Panc1 (cell line): ENCODE results near the gene AAMDC. TPM values are rescaled to one million over a fixed set of nuclear protein-coding genes. Genes with fewer than 3 reads are reported as not detected.
A peak's percentile ranks its signal among the peaks of the same experiment; 100 is the strongest.

Experiments used
- ATAC-seq: fragments of 200-7000 bp; cut with Tn5 transposase; 2 replicates; pipeline ENCODE4 v1.9.1; 2020; ENCODE audit warnings: mild to moderate bottlenecking, moderate library complexity
- BruUV-seq: library from RNA; stranded (reverse); fragments of 400-500 nt; replicated peaks from 2 replicates; lab custom pipeline; 2021; lab: Mats Ljungman, UMichigan
- CTCF ChIA-PET: fragments of 300-600 bp; sonication (Branson Sonifier 250); formaldehyde crosslinking; loops from one replicate; lab custom pipeline; 2022; ENCODE audit warnings: antibody characterized with exemption; lab: Charles Lee
- POLR2A ChIA-PET: fragments of 300-600 bp; sonication (Branson Sonifier 250); formaldehyde crosslinking; loops from one replicate; lab custom pipeline; 2022; ENCODE audit warnings: antibody characterized with exemption; lab: Charles Lee
- DNase-seq: peaks from one replicate; pipeline ENCODE4 v3.0.0-alpha.2; 2010; ENCODE audit warnings: low read depth, low spot score
- H3K27ac ChIP-seq: 2 replicates; pipeline ENCODE4 v1.5.1; 2011; ENCODE audit warnings: mild to moderate bottlenecking, low read length, inconsistent platforms
- H3K27me3 ChIP-seq: fragments of 200-500 bp; sonication (Bioruptor generic); 2 replicates; pipeline ENCODE4 v1.6.0; 2014; ENCODE audit warnings: low read length, inconsistent platforms; ENCODE audit not compliant: control insufficient read depth, insufficient read depth
- H3K36me3 ChIP-seq: fragments of 200-500 bp; sonication (Bioruptor generic); 2 replicates; pipeline ENCODE4 v1.5.1; 2014; ENCODE audit warnings: inconsistent platforms, mild to moderate bottlenecking, low read length, moderate library complexity; ENCODE audit not compliant: control insufficient read depth, insufficient read depth
- H3K4me1 ChIP-seq: 2 replicates; pipeline ENCODE4 v1.5.1; 2011; ENCODE audit warnings: inconsistent platforms, mild to moderate bottlenecking, low read length, moderate library complexity; ENCODE audit not compliant: control insufficient read depth, insufficient read depth
- H3K4me3 ChIP-seq, 2 experiments: 2 replicates each; pipeline ENCODE4 v1.5.1; 2011 to 2012; ENCODE audit warnings: low read depth in 2 of 2, low read length in 2 of 2, mild to moderate bottlenecking in 2 of 2, inconsistent platforms in 1 of 2, moderate library complexity in 1 of 2
- H3K9me3 ChIP-seq: fragments of 200-500 bp; sonication (Bioruptor generic); 2 replicates; pipeline ENCODE4 v1.5.1; 2014; ENCODE audit warnings: low read depth, mild to moderate bottlenecking, inconsistent platforms, low read length, moderate library complexity; ENCODE audit not compliant: control insufficient read depth, insufficient read depth
- POLR2AphosphoS5 ChIP-seq: IDR thresholded peaks from 2 replicates; pipeline ENCODE4 v1.6.1; 2012; ENCODE audit warnings: mild to moderate bottlenecking, low read depth, low read length, moderate library complexity
- SIN3A ChIP-seq: IDR thresholded peaks from 2 replicates; pipeline ENCODE4 v1.6.1; 2012; ENCODE audit warnings: low read depth, mild to moderate bottlenecking, low read length, moderate library complexity, borderline replicate concordance; ENCODE audit not compliant: insufficient read depth
- TCF7L2 ChIP-seq: IDR thresholded peaks from 2 replicates; pipeline ENCODE4 v1.6.1; 2011; ENCODE audit warnings: mild to moderate bottlenecking, low read depth, low read length, inconsistent platforms
- in situ Hi-C: cut with HindIII; loops from 2 replicates; pipeline ENCODE4 v1.10.0; 2016; ENCODE audit warnings: low sequenced_read_pairs, low pct_unique_long_range_greater_than_20kb
- intact Hi-C: fragments of 100-400 bp; cut with micrococcal nuclease; formaldehyde crosslinking; loops from one replicate; pipeline ENCODE4 v1.10.0; 2022; ENCODE audit not compliant: unreplicated experiment
- total RNA-seq: library from RNA; stranded (reverse); gene quantifications from one replicate; pipeline ENCODE4 v1.2.1, GENCODE V29; 2021; ENCODE audit not compliant: unreplicated experiment
- TF ChIP-seq, protein P1 (sequence below), 2 experiments: IDR thresholded peaks; 2 replicates each; pipeline ENCODE4 v1.6.1; 2011 to 2012; ENCODE audit warnings: low read depth in 2 of 2, control low read depth in 1 of 2, low read length in 1 of 2, mild to moderate bottlenecking in 1 of 2, moderate library complexity in 1 of 2; ENCODE audit not compliant: insufficient read depth in 1 of 2
- TF ChIP-seq, protein P2 (sequence below): fragments of 450-650 bp; IDR thresholded peaks from 2 replicates; pipeline ENCODE4 v1.5.1; 2017; ENCODE audit warnings: mild to moderate bottlenecking

The AAMDC gene
- total RNA-seq, 1 experiment from 2014 or later: 52.7 TPM

- DNase-seq: no peak
- no peak for ATAC-seq
- Histone ChIP-seq H3K27ac (no peak overlapping the region), H3K9me3 (no peaks in the 10 kb centered on the region; the same call in 1 of the 2 replicates), H3K4me1 (no peaks in the 10 kb centered on the region), H3K4me3 (no peak overlapping the region), H3K36me3 (no peaks in the 10 kb centered on the region), H3K27me3 (no peaks in the 10 kb centered on the region)
- CTCF ChIA-PET: no interaction called here
- BruUV-seq: TSS peak; percentile 10
- POLR2A ChIA-PET: no interaction called here
- intact Hi-C loops (no loop called here), in situ Hi-C loops (no loop called here)
- TF ChIP-seq POLR2AphosphoS5 (no peak), SIN3A (no peak), TCF7L2 (no peak)
- TF ChIP-seq, protein P1, sequence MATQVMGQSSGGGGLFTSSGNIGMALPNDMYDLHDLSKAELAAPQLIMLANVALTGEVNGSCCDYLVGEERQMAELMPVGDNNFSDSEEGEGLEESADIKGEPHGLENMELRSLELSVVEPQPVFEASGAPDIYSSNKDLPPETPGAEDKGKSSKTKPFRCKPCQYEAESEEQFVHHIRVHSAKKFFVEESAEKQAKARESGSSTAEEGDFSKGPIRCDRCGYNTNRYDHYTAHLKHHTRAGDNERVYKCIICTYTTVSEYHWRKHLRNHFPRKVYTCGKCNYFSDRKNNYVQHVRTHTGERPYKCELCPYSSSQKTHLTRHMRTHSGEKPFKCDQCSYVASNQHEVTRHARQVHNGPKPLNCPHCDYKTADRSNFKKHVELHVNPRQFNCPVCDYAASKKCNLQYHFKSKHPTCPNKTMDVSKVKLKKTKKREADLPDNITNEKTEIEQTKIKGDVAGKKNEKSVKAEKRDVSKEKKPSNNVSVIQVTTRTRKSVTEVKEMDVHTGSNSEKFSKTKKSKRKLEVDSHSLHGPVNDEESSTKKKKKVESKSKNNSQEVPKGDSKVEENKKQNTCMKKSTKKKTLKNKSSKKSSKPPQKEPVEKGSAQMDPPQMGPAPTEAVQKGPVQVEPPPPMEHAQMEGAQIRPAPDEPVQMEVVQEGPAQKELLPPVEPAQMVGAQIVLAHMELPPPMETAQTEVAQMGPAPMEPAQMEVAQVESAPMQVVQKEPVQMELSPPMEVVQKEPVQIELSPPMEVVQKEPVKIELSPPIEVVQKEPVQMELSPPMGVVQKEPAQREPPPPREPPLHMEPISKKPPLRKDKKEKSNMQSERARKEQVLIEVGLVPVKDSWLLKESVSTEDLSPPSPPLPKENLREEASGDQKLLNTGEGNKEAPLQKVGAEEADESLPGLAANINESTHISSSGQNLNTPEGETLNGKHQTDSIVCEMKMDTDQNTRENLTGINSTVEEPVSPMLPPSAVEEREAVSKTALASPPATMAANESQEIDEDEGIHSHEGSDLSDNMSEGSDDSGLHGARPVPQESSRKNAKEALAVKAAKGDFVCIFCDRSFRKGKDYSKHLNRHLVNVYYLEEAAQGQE (IDR thresholded peaks at IDR 0.05; ENCODE audit: insufficient read depth in 1 of 2, low read depth in 2 of 2, low read length in 1 of 2): no peak
- TF ChIP-seq, protein P2, sequence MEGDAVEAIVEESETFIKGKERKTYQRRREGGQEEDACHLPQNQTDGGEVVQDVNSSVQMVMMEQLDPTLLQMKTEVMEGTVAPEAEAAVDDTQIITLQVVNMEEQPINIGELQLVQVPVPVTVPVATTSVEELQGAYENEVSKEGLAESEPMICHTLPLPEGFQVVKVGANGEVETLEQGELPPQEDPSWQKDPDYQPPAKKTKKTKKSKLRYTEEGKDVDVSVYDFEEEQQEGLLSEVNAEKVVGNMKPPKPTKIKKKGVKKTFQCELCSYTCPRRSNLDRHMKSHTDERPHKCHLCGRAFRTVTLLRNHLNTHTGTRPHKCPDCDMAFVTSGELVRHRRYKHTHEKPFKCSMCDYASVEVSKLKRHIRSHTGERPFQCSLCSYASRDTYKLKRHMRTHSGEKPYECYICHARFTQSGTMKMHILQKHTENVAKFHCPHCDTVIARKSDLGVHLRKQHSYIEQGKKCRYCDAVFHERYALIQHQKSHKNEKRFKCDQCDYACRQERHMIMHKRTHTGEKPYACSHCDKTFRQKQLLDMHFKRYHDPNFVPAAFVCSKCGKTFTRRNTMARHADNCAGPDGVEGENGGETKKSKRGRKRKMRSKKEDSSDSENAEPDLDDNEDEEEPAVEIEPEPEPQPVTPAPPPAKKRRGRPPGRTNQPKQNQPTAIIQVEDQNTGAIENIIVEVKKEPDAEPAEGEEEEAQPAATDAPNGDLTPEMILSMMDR: no peak
Measured at GRCh38 chr11:77791301-77791700, 29.6 kb upstream of the AAMDC start.

DNA sequence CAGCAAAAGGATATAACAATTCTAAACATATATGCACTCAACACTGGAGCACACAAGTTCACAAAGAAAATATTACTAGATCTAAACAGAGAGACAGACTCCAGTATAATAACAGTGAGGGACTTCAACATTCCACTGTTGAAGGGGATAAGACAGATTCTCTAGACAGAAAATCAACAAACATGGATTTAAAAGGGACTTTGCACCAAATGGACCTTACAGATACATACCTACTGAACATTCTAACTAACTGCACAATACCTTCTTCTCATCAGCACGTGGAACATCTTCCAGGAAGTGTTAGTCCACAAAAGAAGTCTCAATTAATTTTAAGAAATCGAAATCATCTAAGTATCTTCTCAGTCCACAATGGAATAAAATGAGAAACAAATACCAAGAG is 27.0 kb upstream of the AAMDC start:
- DNase-seq (no peak), ATAC-seq (no peak)
- intact Hi-C loops (no loop called here), in situ Hi-C loops (no loop called here)
- H3K4me1 ChIP-seq: no peaks in the 10 kb centered on the region
- TF ChIP-seq, protein P1 (IDR thresholded peaks at IDR 0.05; ENCODE audit: insufficient read depth in 1 of 2, low read depth in 2 of 2, low read length in 1 of 2): no peak
- no peak for TF ChIP-seq TCF7L2
- TF ChIP-seq SIN3A: no peak
- TF ChIP-seq POLR2AphosphoS5: no peak
- TF ChIP-seq, protein P2: no peak
- H3K36me3 ChIP-seq: no peaks in the 10 kb centered on the region
- CTCF ChIA-PET: no interaction called here
- H3K9me3 ChIP-seq: no peaks in the 10 kb centered on the region; the same call in 1 of the 2 replicates
- no peak overlapping the region for H3K27ac ChIP-seq
- BruUV-seq: no TSS peak
- POLR2A ChIA-PET: interaction anchor here (0.6 kb wide), 1 partner anchor 303 kb away, joined by 7 read pairs; no protein-coding TSS in a partner anchor
- no peaks in the 10 kb centered on the region for H3K27me3 ChIP-seq
- no peak overlapping the region for H3K4me3 ChIP-seq
